GM12864 (cell line): ENCODE measurements around the gene ZNF526.
A peak's percentile ranks its signal among the peaks of the same experiment; 100 is the strongest.

ENCODE experiments used
- DNase-seq: peaks from one replicate; pipeline ENCODE4 v3.0.0-alpha.2; 2011; ENCODE audit warnings: low read depth
- H3K4me3 ChIP-seq: 2 replicates; pipeline ENCODE4 v1.5.1; 2011; ENCODE audit warnings: mild to moderate bottlenecking, low read depth, low read length, control low read depth
- TF ChIP-seq, protein P1 (sequence below): IDR thresholded peaks from 2 replicates; pipeline ENCODE4 v1.5.1; 2011; ENCODE audit warnings: low read depth, mild to moderate bottlenecking, moderate library complexity, low read length, control low read depth, inconsistent platforms; ENCODE audit errors: missing control alignments

ZNF526 gene

DNA sequence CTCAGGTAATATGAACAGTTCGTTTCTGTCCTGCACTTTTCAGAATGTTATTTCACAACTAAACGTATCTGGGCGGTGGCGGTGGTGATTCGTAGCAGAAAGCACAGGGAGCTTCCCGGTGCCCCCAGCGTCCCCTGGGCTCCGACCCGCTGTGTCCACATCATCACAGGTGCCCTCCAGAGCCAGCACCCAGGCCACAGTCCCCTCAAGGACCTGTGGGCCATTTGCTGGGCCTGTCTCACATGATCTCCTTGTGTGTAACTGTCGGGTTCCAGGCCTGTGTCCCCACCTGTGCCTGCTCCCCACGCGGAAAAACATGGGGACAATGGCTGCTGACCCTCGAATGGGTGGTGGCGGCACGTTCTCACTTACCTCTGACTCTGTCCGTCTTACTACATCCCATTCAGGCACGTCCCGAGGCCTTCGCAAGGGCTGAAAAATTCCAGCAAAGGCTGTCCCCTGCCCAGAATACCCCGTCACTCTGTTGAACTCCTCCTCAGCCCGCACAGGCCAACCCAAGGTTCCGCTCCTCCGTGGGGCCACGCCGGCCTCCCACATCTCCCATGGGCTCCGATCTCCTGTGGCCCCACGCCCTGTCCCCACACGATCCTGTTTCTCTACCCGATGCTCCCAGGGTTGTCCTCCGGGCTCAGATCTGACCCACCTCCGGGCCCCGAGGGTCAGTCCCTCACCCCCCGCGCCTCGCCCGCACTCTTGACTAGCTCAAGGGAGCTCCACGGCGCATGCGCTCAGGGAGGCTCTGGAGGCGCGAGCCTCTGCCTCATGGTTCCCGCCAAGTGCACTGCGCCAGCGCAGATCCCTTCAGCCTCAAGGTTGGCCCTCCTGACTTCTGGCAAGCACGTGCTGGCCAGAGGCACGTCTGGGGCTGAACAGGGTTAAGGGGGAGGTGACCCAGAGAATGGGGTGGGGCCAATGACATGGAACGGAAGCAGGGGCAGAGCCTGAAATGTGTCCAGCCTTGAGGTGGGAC, 23.8 kb upstream of the ZNF526 start:
- no peak for DNase-seq

DNA sequence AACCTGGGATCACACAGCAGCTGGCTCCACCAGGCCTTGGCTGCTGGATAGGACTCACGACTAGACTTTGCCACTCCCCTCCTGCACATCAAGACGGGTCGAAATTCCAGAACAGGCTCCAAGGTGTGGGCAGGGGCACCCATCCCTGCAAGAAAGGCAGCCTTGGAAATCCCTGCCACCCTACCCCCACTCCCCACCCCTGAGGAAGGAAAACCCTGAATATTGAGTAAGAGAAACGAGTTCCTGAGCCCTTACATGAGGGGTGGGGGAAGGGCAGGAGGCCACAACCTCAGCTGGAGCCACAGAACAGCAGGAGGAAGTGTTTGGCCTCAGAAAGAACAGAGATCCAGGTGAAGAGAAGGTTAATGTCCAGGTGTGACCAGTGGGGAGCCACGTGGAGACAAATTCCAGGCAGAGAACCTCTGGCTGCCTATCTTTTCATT, 22.7 kb upstream of the ZNF526 start:
- DNase-seq, result no peak
- H3K4me3 ChIP-seq, result no peak overlapping the region
- TF ChIP-seq, protein P1, sequence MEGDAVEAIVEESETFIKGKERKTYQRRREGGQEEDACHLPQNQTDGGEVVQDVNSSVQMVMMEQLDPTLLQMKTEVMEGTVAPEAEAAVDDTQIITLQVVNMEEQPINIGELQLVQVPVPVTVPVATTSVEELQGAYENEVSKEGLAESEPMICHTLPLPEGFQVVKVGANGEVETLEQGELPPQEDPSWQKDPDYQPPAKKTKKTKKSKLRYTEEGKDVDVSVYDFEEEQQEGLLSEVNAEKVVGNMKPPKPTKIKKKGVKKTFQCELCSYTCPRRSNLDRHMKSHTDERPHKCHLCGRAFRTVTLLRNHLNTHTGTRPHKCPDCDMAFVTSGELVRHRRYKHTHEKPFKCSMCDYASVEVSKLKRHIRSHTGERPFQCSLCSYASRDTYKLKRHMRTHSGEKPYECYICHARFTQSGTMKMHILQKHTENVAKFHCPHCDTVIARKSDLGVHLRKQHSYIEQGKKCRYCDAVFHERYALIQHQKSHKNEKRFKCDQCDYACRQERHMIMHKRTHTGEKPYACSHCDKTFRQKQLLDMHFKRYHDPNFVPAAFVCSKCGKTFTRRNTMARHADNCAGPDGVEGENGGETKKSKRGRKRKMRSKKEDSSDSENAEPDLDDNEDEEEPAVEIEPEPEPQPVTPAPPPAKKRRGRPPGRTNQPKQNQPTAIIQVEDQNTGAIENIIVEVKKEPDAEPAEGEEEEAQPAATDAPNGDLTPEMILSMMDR, result no peak

More for the DNA sequence above, 23.8 kb upstream of the ZNF526 start:
- TF ChIP-seq, protein P1, result no peak
- H3K4me3 ChIP-seq, result no peak overlapping the region

DNA sequence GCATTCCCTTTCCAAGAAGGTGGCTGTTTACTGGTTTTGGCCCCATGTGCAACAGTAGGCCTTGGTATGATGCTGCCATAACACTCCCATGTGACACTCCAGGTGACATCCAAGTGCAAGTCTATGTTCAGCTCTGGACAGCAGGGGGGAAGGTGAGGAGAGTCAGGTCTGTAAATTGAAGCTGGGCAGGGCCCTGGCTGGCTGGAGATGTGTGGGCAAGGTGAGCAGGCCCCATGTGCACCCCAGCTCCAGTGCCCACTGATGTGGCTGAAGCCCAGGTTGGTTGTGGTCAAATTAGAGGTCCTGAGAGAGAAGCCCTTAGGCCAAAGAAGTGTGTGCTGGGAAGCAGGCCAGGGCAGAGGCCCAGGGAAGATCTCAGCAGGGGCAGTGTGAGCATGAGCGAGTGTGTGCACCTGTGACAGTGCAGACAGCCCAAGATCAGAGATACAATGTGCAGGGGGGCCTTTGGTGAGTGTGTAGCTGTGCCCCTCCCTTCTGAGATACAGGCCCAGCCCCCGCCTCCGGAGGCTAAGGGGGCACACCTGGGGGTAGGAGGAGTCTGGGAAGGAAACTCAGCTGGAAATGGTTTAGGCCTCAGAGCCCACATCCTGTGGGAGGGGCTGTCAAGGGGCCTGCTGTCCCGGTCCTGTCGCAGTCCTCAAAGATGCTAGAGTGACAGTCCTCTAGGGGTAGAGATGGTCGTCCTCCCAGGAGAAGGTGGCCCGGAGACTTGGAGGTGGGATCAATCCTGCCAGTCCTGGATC, 21.3 kb upstream of the ZNF526 start:
- peak; percentile 64 for DNase-seq
- peak overlapping the region; percentile 36; the same call in 1 of the 2 replicates for H3K4me3 ChIP-seq
- TF ChIP-seq, protein P1, result no peak

DNA sequence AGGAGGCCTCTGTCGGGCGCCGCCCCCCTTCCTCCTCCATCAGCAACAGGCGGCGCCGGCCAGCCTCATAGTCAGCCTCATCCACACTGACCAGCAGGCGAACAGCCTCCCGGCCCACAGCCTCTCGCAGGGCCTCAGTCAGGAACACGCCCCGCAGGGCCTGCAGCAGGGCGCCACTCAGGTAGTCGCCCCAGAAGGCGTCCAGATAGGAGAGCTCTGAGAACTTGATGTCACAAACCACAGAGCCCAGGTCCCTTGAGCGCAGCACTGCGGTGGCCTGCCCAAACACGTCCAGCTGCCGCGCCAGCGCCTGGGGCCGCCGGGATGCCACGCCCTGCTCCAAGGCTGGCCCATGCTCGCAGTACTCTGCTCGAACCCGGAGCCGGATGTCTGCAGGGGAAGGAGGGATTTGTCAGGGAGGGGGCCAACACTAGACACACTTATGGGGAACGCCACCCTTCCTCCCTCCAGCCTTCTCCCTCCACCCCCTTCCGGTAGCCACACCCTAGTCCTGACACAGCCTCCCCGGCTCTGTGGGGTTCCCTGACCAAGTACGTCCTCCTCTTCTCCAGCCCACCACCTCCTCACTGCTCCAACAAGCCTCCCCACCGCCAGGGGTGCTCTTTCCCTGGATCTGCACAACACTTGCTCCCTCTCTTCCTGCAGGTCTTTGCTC, 20.5 kb upstream of the ZNF526 start:
- H3K4me3 ChIP-seq, result peak overlapping the region; percentile 36
- DNase-seq, result peak; percentile 66
- TF ChIP-seq, protein P1, result peak; percentile 68

DNA sequence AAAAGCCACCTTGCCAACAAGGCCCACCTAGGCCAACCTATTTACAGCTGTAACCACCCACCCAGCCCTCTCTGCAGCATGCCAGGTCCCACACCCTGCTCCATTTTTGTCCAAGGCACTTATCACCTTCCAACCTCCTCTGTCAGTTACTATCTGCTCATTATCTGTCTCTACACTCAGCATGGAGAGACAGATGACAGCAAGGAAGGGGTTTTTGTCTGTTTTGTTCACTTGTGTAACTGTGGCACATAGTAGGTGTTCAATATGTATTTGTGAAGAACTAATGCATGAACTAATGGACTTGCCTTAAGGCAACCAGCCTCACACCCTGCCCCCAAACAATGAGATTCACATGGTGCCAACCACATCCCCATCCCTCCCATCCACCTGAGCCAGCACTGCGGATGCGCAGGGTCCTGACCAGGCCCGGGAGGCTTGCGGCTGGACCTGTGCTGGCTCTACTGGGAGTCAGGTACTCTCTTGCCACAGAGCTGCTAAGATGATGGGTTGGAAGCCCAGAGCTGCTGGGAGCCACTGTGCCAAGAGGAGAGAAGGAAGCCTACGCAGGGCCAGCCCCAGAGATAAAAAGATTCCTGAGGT, 19.9 kb upstream of the ZNF526 start:
- TF ChIP-seq, protein P1, result no peak
- DNase-seq, result no peak
- H3K4me3 ChIP-seq, result peak overlapping the region; percentile 36
